Naive thymus-derived CD8-positive, alpha-beta T cell (primary cell): Measurements from ENCODE around the gene TTN. TPM values are rescaled to one million over a fixed set of nuclear protein-coding genes. Genes with fewer than 3 reads are reported as not detected.

Experiments
- ATAC-seq, 2 donors: fragments of 150-1000 bp; cut with Tn5 transposase in 1 of 2; sonication (Bioruptor Pico), chemical (Tn5 transposase) in 1 of 2; 1 replicate in 1 of 2; 2 replicates in 1 of 2; pipeline ENCODE4 v1.10.0; 2021; ENCODE audit warnings: mild to moderate bottlenecking in 2 of 2, moderate library complexity in 2 of 2
- POLR2A ChIA-PET: fragments of 350-600 bp; sonication (Branson Sonifier 250); formaldehyde crosslinking; loops from one replicate; lab custom pipeline; 2021; ENCODE audit warnings: antibody characterized with exemption; lab: Charles Lee
- DNase-seq, 10 donors: peaks; one replicate each; pipeline versions ENCODE4 v3.0.0 to v3.0.0-alpha.2; 2020 to 2022
- H3K27ac Mint-ChIP-seq, 10 donors: one replicate each; pipeline ENCODE4 v1.8.0; 2020 to 2022; ENCODE audit warnings: mild to moderate bottlenecking in 10 of 10, mixed read lengths in 10 of 10, moderate library complexity in 4 of 10, inconsistent platforms in 1 of 10
- H3K27me3 Mint-ChIP-seq, 5 donors: one replicate each; pipeline ENCODE4 v1.8.0; 2021 to 2022; ENCODE audit warnings: mixed read lengths in 5 of 5
- H3K36me3 Mint-ChIP-seq, 3 donors: one replicate each; pipeline ENCODE4 v1.8.0; 2020 to 2022; ENCODE audit warnings: mixed read lengths in 3 of 3, mild to moderate bottlenecking in 2 of 3, inconsistent platforms in 1 of 3
- H3K4me1 Mint-ChIP-seq, 4 donors: one replicate each; pipeline ENCODE4 v1.8.0; 2021 to 2022; ENCODE audit warnings: mixed read lengths in 4 of 4
- H3K4me3 Mint-ChIP-seq, 10 donors: one replicate each; pipeline ENCODE4 v1.8.0; 2020 to 2022; ENCODE audit warnings: mild to moderate bottlenecking in 10 of 10, mixed read lengths in 10 of 10, moderate library complexity in 6 of 10, inconsistent platforms in 1 of 10
- H3K9me3 Mint-ChIP-seq, 9 donors: one replicate each; pipeline ENCODE4 v1.8.0; 2020 to 2022; ENCODE audit warnings: mixed read lengths in 9 of 9, mild to moderate bottlenecking in 3 of 9, inconsistent platforms in 1 of 9, moderate library complexity in 1 of 9
- polyA plus RNA-seq, 3 donors: library from polyadenylated mRNA; unstranded; fragments of 300-500 nt; fragmentation: Illumina TruSeq; gene quantifications; one replicate each; pipeline ENCODE4 v1.2.3, GENCODE V29; 2021
- total RNA-seq, 8 experiments: library from RNA in 2 of 8; stranded (reverse) in 2 of 8; gene quantifications; one replicate each; pipeline ENCODE4 v1.2.3 and lab custom pipeline; 2021 to 2026

TTN gene
- total and polyA plus RNA-seq, 5 experiments from 2014 or later, result 0.40 to 28.1 (median 5.7) TPM

DNA sequence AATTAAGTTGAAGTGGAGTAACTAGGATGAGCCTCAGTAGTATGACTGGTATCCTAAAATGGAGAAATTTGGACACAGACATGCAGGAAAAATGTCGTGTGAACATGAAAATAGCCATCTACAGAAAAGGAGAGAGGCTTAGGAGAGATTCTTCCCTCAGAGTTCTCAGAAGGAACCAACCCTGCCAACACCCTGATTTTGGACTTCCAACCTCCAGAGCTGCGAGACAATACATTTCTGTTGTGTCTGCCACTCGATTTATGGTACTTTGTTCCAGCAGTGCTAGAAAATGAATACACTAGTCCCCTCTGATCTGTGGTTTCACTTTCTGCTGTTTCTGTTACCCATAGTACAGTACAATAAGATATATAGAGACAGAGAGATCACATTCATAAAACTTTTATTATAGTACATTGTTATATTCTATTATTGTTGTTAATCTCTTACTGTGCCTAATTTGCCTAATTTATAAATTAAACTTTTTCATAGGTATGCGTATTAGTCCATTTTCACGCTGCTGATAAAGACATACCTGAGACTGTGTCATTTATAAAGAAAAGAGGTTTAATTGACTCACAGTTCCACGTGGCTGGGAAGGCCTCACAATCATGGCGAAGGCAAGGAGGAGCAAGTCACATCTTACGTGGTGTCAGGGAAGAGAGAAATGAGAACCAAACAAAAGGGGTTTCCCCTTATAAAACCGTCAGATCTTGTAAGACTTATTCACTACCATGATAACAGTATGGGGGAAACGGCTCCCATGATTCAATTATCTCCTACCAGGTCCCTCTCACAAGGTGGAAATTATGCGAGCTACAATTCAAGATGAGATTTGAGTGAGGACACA lies 285.7 kb downstream of the TTN start:
- Mint-ChIP-seq H3K4me1 (peaks cover 11 to 34% (median 31%) of the 10 kb centered on the region in 4 donors), H3K4me3 (peak overlapping the region in 6 of 10 donors; percentile 3 to 52 (median 14)), H3K27ac (peak overlapping the region in 5 of 10 donors; percentile 4 to 54 (median 32)), H3K27me3 (no peaks in the 10 kb centered on the region), H3K36me3 (peaks cover 0 to 25% (median 5%) of the 10 kb centered on the region in 3 donors), H3K9me3 (peaks cover 0 to 11% (median 0%) of the 10 kb centered on the region in 9 donors)
- ATAC-seq (no peak), DNase-seq (no peak)
- POLR2A ChIA-PET, result interaction anchor here (0.6 to 0.7 kb wide), 2 partner anchors 10 to 27 kb away, joined by 6 to 7 read pairs; no protein-coding TSS in a partner anchor

DNA sequence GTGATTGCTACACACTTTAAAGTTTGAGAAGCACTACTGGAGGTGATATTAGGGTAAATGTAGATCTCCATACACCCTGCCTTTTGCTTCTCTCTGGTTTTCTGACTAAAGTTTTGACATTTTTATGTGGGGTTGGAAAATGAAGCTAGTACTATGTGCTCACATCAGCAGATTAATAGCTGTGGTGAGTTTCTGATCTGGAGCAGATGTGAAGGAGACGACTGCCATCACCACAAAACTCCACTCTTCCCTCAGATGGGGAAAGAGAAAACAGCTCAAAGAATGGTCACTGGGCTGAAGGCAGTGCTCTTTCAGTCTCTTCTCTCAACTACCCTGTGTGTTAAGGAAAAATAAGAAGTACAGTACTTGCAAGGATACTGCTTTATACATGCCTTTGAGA lies 289.7 kb downstream of the TTN start:
- peaks cover 0 to 11% (median under 1%) of the 10 kb centered on the region in 4 donors for H3K4me1 Mint-ChIP-seq
- H3K9me3 Mint-ChIP-seq, result peaks cover 0 to 4% (median 0%) of the 10 kb centered on the region in 9 donors
- DNase-seq (no peak), ATAC-seq (no peak)
- H3K27ac Mint-ChIP-seq, result no peak overlapping the region
- H3K36me3 Mint-ChIP-seq, result peaks cover 5 to 33% (median 8%) of the 10 kb centered on the region in 3 donors
- H3K27me3 Mint-ChIP-seq, result no peaks in the 10 kb centered on the region
- no peak overlapping the region for H3K4me3 Mint-ChIP-seq
- POLR2A ChIA-PET, result no interaction called here

DNA sequence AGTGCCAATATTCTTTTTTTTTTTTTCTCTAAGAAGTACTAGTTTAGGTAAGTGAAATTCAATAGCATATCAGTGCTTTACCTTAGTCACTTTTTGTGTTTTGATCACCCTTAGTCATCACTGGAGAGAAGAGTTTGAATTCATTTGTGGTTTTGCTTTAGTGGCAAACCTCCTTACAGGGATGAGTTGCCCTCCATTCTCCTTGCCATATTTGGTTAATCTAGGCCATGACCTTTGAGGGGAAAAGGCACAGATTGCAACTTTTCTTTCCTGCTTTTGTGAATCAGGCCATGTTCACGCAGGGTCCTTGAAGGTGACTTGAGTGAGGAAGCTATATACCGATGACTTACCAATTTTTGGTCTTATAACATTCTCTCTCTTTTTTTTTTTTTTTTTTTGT lies 292.6 kb downstream of the TTN start:
- peaks cover 0 to 11% (median under 1%) of the 10 kb centered on the region in 4 donors for H3K4me1 Mint-ChIP-seq
- H3K4me3 Mint-ChIP-seq, result no peak overlapping the region
- H3K27ac Mint-ChIP-seq, result peak overlapping the region in 1 of 10 donors; percentile 6
- POLR2A ChIA-PET, result no interaction called here
- peaks cover 0 to 49% (median 12%) of the 10 kb centered on the region in 3 donors for H3K36me3 Mint-ChIP-seq
- DNase-seq, result no peak
- no peaks in the 10 kb centered on the region for H3K9me3 Mint-ChIP-seq
- H3K27me3 Mint-ChIP-seq, result no peaks in the 10 kb centered on the region
- ATAC-seq, result no peak

DNA sequence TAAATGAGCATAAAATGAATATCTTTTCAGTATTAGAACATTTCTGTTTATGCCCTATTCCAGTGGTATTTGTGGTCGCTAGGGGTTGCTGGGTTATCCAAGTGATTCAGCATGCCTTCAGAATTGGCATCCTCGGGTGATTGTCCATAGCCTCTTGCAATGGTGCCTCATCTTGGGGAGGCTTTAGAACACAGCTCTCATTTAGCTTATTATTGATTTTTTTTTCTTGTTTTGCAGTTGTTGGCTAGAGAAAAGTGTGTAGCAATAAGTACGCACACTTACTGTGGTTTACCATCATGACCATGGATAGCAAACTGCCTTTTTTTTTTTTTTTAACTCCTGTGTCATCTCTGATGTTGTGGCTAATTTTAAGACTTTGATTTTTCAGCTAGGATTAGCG lies 293.3 kb downstream of the TTN start:
- DNase-seq (no peak), ATAC-seq (no peak)
- Mint-ChIP-seq H3K4me3 (no peak overlapping the region), H3K36me3 (peaks cover 0 to 53% (median 15%) of the 10 kb centered on the region in 3 donors), H3K4me1 (peaks cover 0 to 11% (median under 1%) of the 10 kb centered on the region in 4 donors), H3K9me3 (no peaks in the 10 kb centered on the region), H3K27me3 (no peaks in the 10 kb centered on the region), H3K27ac (no peak overlapping the region)
- POLR2A ChIA-PET, result interaction anchor here (0.7 kb wide), 1 partner anchor 338 kb away, joined by 4 read pairs; no protein-coding TSS in a partner anchor

DNA sequence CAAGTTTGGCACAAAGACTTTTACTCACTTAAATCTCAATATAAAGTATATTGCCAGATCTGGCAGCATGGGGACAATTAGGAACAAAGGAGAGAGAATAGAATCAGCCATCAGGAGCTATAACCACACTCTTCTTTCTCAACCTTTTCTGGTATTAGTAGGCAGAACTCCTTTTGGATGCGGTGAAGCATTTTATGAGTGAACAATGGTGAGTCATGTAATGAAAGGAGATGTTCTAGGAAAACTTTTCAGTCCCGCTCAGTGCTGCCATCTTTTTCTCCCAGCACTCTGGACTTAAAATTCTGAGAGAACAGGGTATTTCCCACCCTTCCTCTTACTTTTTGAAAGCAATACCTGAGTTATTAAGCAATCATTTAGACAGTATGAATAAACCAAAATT lies 294.7 kb downstream of the TTN start:
- Mint-ChIP-seq H3K27ac (peak overlapping the region in 2 of 10 donors; percentile 2 to 35), H3K9me3 (no peaks in the 10 kb centered on the region)

DNA sequence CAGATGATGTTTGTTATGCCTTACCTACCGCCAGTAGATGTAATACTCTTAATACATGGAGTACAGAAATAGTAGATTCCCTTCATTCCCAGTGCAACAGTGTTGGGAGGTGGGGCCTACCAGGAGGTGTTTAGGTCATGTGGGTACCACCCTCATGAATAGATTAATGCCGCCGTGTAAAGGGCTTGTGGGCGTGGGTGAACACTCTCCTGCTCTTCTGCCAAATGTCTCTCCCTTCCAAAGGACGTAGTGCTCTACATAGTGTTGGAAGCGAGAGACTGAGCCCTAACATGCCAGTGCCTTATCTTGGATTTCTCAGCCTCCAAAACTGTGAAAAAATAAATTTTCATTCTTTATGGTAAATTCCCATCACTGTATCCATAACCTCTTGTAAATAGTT lies 296.8 kb downstream of the TTN start:
- ATAC-seq (no peak), DNase-seq (no peak)
- POLR2A ChIA-PET, result no interaction called here
- Mint-ChIP-seq H3K4me3 (no peak overlapping the region), H3K4me1 (peaks cover 0 to 11% (median under 1%) of the 10 kb centered on the region in 4 donors), H3K27me3 (no peaks in the 10 kb centered on the region), H3K27ac (peak overlapping the region in 1 of 10 donors; percentile 43), H3K36me3 (peaks cover 0 to 61% (median 15%) of the 10 kb centered on the region in 3 donors), H3K9me3 (no peaks in the 10 kb centered on the region)

More for the DNA sequence above, 294.7 kb downstream of the TTN start:
- peaks cover 0 to 49% (median 15%) of the 10 kb centered on the region in 3 donors for H3K36me3 Mint-ChIP-seq
- no peak overlapping the region for H3K4me3 Mint-ChIP-seq
- no peak for ATAC-seq
- H3K4me1 Mint-ChIP-seq, result peaks cover 0 to 11% (median under 1%) of the 10 kb centered on the region in 4 donors
- POLR2A ChIA-PET, result no interaction called here
- H3K27me3 Mint-ChIP-seq, result no peaks in the 10 kb centered on the region
- DNase-seq, result no peak

DNA sequence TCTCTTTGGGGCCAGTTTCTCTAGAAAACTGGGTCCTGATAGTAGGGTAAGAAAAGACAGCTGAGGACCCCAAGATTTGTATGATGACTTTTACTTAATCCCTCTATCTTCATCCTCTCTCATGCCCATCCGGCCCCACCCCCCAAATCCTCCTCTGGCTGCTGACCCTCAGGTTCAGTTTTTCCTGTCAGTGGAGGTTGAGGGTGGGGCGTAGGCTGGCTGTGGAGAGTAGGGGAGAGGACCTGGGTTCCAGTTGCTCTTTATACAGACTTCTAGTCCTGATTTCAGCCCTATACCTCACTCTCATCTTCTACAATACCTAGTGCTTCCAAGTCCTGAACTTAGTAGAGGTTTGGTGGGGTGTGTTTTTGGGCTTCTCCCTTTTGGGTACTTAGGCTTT lies 298.6 kb downstream of the TTN start:
- ATAC-seq, result no peak
- Mint-ChIP-seq H3K9me3 (no peaks in the 10 kb centered on the region), H3K27me3 (no peaks in the 10 kb centered on the region), H3K36me3 (peaks cover 0 to 65% (median 16%) of the 10 kb centered on the region in 3 donors), H3K27ac (no peak overlapping the region), H3K4me1 (peaks cover 0 to 2% (median 0%) of the 10 kb centered on the region in 4 donors), H3K4me3 (no peak overlapping the region)
- no peak for DNase-seq
- POLR2A ChIA-PET, result no interaction called here

DNA sequence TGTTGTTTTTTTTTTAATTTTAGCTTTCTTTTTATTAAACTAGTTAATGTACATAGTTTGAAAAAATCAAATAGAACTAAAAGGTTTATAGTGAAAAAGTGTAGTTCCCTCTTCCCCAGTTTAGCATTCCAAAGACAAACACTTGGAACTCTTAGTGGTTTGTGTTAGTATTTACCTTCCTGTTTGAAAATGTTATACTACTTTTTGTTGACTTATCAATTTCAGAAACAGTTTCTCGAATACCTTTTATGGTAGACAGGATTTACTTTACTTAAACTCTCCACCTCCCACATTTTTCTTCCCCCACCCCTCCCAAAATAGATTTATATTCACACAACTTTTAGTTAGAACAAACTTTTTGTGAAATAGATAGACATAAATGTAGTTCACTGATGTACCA lies 300.3 kb downstream of the TTN start:
- Mint-ChIP-seq H3K4me1 (peaks cover 0 to 2% (median 0%) of the 10 kb centered on the region in 4 donors), H3K27ac (peak overlapping the region in 2 of 10 donors; percentile 12 to 74), H3K4me3 (no peak overlapping the region), H3K36me3 (peaks cover 0 to 69% (median 14%) of the 10 kb centered on the region in 3 donors), H3K9me3 (no peaks in the 10 kb centered on the region), H3K27me3 (no peaks in the 10 kb centered on the region)
- POLR2A ChIA-PET, result no interaction called here
- ATAC-seq (no peak), DNase-seq (no peak)

DNA sequence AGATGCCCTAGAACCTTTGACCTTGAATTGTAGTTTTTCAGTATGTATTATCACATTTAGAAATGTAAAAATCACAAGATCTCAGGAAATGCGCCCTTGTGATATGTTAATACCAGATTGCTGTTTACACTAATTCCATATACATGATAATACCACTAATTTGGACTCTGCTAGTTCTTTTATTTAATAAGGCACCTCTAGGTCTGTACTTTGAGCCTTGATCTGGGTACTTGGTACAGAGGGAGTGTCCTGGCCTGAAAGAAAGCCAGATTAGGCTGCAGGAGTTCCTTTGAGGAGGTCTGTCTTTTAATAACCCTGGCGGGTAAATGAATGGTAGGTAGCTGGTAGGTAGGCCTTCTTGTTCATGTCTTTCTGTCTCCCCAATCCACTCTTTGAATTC lies 300.7 kb downstream of the TTN start:
- H3K4me3 Mint-ChIP-seq, result no peak overlapping the region
- H3K27me3 Mint-ChIP-seq, result no peaks in the 10 kb centered on the region
- POLR2A ChIA-PET, result no interaction called here
- ATAC-seq (no peak), DNase-seq (no peak)
- H3K9me3 Mint-ChIP-seq, result no peaks in the 10 kb centered on the region
- H3K36me3 Mint-ChIP-seq, result peaks cover 0 to 69% (median 18%) of the 10 kb centered on the region in 3 donors
- H3K27ac Mint-ChIP-seq, result peak overlapping the region in 2 of 10 donors; percentile 15 to 74
- H3K4me1 Mint-ChIP-seq, result peaks cover 0 to under 1% (median 0%) of the 10 kb centered on the region in 4 donors

DNA sequence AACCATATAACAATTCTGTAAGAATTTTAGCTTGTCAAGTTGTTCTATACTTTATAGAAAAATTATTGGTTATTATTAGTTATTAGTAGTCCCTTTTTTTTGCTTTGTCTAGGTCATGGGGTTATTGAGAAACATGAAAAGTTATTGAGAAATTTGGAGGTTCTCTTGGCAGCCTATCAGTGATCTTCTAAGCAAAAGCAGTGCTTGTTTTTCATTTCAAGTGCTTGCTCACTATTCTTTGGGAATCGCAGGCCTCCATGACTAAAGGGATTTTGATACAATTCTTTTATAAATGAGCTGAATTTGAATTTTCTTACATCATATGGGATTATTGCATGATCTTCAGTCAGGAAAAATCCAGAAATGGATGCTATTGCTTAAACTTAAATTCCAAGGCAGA lies 301.1 kb downstream of the TTN start:
- Mint-ChIP-seq H3K27ac (no peak overlapping the region), H3K9me3 (no peaks in the 10 kb centered on the region), H3K4me3 (no peak overlapping the region), H3K27me3 (no peaks in the 10 kb centered on the region), H3K36me3 (peaks cover 0 to 72% (median 21%) of the 10 kb centered on the region in 3 donors), H3K4me1 (no peaks in the 10 kb centered on the region)
- DNase-seq (no peak), ATAC-seq (no peak)
- POLR2A ChIA-PET, result no interaction called here

DNA sequence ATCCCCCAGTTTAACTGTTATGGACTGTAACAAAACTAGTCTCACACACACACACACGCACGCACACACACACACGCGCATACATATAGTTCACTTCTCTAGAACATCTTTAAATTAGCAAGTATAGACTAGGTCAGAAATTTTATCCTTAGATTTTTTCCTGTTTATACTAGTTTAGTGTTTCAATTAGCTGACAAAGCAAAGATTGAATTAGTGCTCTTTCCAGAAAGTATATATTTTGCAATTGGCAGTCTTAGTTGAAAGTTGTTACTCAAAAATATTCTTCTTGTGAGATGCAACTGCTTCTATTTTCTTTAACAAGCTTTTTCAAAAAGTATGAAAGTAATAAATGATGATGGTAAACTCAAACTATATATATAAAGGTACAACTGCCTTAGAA lies 304.5 kb downstream of the TTN start:
- Mint-ChIP-seq H3K27ac (no peak overlapping the region), H3K9me3 (no peaks in the 10 kb centered on the region), H3K4me1 (no peaks in the 10 kb centered on the region), H3K27me3 (no peaks in the 10 kb centered on the region), H3K36me3 (peaks cover 0 to 85% (median 26%) of the 10 kb centered on the region in 3 donors), H3K4me3 (no peak overlapping the region)
- ATAC-seq (no peak), DNase-seq (no peak)
- POLR2A ChIA-PET, result no interaction called here

DNA sequence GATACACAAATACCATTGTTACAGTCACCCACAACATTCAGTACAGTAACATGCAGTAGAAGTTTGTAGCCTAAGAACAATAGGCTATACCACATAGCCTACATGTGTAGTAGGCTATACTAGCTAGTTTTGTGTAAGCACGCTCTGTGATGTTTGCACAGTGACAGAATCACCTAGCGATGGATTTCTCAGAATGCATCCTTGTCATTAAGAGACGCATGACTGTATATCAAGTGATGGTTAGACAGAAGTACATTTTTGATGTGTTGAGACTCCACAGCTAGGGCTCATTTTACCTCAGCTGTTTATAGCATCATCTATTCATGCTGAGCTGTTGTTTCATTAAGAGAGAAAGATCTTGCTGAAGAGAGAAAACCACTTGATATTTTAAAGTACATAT lies 307.6 kb downstream of the TTN start:
- Mint-ChIP-seq H3K27me3 (no peaks in the 10 kb centered on the region), H3K4me3 (no peak overlapping the region), H3K9me3 (no peaks in the 10 kb centered on the region), H3K27ac (no peak overlapping the region), H3K4me1 (peaks cover 0 to under 1% (median 0%) of the 10 kb centered on the region in 4 donors), H3K36me3 (peaks cover 4 to 92% (median 41%) of the 10 kb centered on the region in 3 donors)
- ATAC-seq (no peak), DNase-seq (no peak)
- POLR2A ChIA-PET, result no interaction called here

DNA sequence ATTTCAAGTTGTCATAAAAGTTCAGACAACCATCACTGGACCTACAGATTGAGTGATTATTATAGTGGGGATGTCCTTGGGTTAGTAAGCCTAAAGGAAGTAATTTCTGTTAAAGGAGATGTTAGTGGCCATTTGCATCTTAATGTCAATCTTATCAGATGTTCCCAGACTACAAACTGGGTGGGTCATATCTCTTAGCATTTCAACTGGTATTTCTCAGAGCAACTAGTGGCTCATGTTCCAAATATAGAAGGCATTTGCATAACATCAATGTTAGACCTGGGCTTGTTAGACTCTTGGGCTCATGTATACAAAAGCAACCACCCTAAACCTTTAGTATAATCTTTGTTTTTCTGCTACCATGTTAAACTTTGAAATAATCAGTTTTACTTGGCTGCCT lies 309.1 kb downstream of the TTN start:
- DNase-seq (no peak), ATAC-seq (no peak)
- H3K27ac Mint-ChIP-seq, result no peak overlapping the region
- peaks cover 0 to 2% (median 0%) of the 10 kb centered on the region in 4 donors for H3K4me1 Mint-ChIP-seq
- no peak overlapping the region for H3K4me3 Mint-ChIP-seq
- no peaks in the 10 kb centered on the region for H3K27me3 Mint-ChIP-seq
- H3K36me3 Mint-ChIP-seq, result peaks cover 4 to 91% (median 40%) of the 10 kb centered on the region in 3 donors
- no peaks in the 10 kb centered on the region for H3K9me3 Mint-ChIP-seq
- POLR2A ChIA-PET, result interaction anchor here (0.6 kb wide), 1 partner anchor 527 kb away, joined by 3 read pairs; no protein-coding TSS in a partner anchor
